NCI-H2196 treated with DMSO at 0.1 percent for 48 hours (cell line): ENCODE measurements around the gene WDR7.
A peak's percentile ranks its signal among the peaks of the same experiment; 100 is the strongest.
"Not testable (repeated sequence)": the region's sequence is repeated elsewhere in the genome, so short reads cannot be mapped to it uniquely, and the experiment has no call there.

Source experiments
- DNase-seq: peaks from one replicate; lab custom pipeline; 2025; ENCODE audit not compliant: unreplicated experiment; lab: John Stamatoyannopoulos, UW

The WDR7 gene

GRCh38 chr18:56652802-56653201 lies 1.6 kb downstream of the WDR7 start:
- no peak for DNase-seq

- DNase-seq = not testable (repeated sequence)
These were observed 3.1 kb downstream of the WDR7 start for GRCh38 chr18:56654280-56654679.

- no peak for DNase-seq
These were observed 7.1 kb downstream of the WDR7 start for GRCh38 chr18:56658261-56658660.

DNA sequence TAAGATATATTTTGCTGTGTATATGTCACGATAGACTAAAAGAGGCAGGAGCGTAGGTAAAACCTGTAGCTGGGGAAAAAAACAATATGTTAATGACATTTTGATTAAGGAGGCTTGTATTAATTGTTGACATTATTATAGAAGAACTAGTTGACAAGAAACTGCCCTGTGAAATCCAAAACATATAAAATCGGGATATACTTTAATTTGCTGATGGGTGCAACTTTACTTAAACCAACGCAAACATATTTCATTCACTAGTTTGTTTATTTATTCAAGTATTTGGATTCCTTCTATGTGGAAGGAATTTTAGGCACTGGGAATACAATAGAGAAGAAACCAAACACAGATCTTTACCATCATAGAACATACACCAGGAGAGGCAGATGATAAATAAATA lies 8.0 kb downstream of the WDR7 start:
- DNase-seq = no peak

DNA sequence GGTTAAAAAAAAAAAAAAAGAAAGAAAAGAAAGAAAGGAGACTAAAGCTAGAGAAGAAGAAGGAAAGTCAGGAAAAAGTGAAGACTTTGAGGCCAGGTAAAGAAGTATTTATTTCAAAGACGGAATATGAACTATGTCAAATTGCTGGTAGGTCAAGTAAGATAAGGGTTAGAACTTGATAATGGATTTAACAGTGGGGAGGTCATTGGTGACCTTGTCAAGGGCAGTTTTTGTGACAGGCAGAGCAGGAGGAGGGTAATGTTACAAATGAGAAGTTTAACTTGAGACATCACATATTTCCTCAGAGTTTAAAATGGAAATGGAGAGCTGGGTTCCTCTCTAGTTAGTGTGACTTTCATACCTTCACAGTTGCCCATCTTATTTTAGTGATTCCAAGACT lies 9.5 kb downstream of the WDR7 start:
- no peak for DNase-seq

- no peak for DNase-seq
These were observed 10.4 kb downstream of the WDR7 start for GRCh38 chr18:56661360-56662062.

DNA sequence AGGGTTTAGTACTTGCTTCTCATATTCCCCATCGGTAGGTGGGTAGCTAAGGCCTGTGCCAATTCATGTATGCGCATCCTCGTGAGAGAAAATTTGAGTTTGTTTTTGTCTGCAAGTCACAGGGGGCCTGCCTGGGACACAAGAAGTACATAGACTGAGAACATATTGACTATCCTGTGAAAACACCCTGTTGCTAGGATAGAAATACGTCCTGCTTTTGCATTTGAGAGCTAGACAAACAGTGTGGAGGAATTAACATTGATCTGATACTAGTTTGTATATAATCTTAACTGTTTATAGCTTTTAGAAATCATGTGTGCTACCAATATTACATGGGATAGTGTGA lies 10.9 kb downstream of the WDR7 start:
- no peak for DNase-seq

DNA sequence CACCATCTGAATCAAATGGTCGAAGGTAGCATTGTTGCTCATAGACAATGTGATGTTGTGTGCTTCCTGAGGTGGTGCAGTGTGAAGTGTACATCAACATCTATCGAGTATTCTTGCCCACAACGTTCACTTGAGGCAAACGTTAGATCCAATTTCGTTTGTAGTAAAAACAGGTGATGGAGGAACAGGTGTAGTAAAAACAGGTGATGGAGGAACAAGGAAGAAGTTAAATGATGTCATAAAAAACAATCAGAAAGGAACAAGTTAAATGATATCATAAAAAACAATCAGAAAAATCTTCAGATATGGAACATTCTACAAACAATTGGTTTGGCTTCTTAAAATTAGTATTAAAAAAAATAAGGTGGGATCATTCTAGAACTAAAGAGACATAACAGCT lies 11.3 kb downstream of the WDR7 start:
- no peak for DNase-seq

DNA sequence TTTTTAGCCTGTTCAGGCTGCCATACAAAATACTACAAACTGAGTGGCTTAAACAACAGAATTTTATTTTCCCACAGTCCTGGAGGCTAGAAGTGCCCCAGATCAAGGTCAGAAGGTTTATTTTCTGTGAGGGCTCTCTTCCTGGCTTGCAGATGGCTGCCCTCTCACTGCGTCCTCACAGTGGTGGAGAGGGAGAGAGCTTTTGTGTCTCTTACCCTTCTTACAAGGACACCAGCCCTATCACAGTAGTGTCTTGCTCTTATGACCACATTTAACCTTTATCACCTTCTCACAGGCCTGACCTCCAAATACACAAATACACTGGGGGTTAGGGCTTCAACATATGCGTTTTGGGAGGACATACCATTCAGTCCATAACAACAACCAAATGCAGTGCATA lies 11.7 kb downstream of the WDR7 start:
- no peak for DNase-seq

GRCh38 chr18:56672391-56672790 lies 21.2 kb downstream of the WDR7 start:
- no peak for DNase-seq

DNA sequence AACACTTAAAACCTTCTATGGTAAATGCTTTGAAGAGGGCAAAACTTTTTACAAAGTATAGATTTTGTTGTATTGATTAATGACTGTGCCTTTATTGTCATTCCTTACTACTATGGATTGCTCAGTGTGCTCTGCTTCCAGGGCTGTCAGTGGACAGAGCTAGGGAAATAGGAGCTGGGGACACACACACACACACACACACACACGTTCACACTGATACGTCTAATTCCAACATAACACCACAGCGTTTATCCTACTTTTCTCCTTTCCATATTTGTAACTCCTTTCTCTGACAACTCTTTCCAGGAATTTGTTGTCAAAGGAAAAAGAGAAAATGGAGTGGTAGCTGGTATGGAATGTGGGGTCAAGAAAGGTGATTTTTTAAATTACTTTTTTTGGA lies 21.8 kb downstream of the WDR7 start:
- no peak for DNase-seq

- no peak for DNase-seq
These were observed 25.5 kb downstream of the WDR7 start for GRCh38 chr18:56676639-56677038.

GRCh38 chr18:56678836-56679565 lies 27.8 kb downstream of the WDR7 start:
- no peak for DNase-seq

DNA sequence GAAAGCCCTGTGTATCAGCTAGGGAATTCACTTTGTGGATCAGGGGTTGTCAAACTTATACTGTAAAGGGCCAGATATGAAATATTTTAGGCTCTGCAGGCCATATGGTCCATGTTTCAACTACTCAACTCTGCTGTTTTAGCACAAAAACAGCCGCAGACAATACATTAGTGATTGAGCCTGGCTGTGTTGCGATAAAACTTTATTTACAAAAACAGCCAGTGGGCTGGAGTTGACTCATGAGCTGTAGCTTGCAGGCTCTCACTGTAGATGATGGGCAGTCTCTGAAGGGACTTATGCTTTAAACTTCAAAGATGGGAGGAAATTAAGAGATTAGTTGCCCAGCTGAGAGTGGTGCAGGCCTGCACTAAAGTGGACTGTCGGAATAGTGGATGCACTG lies 33.1 kb downstream of the WDR7 start:
- DNase-seq = no peak

DNA sequence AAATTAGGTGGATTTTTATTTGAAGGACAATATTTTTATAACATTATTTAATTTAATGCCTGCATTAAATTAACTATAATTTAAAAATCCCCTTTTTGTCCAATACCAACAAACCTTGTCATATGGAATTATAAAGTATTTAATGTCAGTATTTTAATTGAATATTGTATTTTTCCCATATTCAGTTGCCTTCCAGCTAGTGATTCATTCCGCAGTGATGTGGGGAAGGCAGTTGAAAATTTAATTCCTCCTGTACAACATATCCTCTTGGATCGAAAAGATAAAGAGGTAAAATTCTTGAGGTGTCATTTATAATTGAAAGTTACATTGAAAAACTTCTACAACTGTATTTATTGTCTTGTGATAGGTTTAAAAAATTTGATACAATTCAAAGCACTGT lies 40.4 kb downstream of the WDR7 start:
- no peak for DNase-seq

DNA sequence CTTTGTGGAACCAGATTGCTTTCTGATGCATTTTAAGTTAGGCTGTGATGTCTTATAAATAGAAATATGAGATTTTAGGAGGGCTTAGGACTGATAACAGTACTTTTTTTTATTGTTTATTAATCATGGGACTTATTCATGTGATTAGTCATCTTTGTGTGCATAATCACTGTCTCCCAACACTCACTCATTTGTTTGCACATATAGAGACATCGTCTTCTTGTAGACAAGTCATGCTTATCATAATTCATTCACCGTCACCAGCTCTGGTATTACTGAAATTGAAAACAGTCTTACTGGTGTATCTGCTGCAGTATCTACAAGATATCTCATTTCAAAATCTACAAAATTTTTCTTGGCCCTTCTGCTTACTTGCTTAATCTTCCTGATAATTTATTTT lies 45.8 kb downstream of the WDR7 start:
- no peak for DNase-seq

- peak; percentile 9 for DNase-seq
These were observed 51.8 kb downstream of the WDR7 start for GRCh38 chr18:56702946-56703345.

DNA sequence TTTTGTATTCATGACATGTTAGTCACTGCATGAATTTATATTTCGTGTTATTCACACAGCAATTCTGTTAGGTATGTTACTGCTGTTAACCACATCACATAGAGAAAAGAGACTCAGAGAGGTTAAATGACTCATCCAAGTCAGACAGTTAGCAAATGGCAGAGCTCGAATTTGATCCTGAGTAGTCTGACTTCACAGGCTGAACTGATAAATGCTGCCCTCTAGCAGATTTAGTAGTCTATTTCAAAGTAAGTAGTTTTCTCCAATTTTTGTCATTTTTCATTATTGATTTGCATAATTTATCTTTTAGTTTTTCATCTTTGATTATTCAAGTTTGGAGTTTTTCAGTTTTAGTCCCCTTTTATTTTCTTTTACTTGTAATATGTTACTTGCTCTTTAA lies 58.3 kb downstream of the WDR7 start:
- DNase-seq = peak; percentile 15

- DNase-seq = no peak
These were observed 60.7 kb downstream of the WDR7 start for GRCh38 chr18:56711708-56712445.

- DNase-seq = no peak
These were observed 61.6 kb downstream of the WDR7 start for GRCh38 chr18:56712761-56713160.

- DNase-seq = no peak
These were observed 64.0 kb downstream of the WDR7 start for GRCh38 chr18:56715121-56715520.

GRCh38 chr18:56716692-56717146 lies 65.6 kb downstream of the WDR7 start:
- no peak for DNase-seq
